Measurements from ENCODE around the gene RHBDF2.

RHBDF2 gene

GRCh38 chr17:76438906-76439305 is 62.3 kb downstream of the RHBDF2 start:
- no peak for DNase-seq (ENCODE audit: low spot score)

GRCh38 chr17:76437467-76438402 is 63.5 kb downstream of the RHBDF2 start:
- no peak for DNase-seq (ENCODE audit: low spot score)

DNA sequence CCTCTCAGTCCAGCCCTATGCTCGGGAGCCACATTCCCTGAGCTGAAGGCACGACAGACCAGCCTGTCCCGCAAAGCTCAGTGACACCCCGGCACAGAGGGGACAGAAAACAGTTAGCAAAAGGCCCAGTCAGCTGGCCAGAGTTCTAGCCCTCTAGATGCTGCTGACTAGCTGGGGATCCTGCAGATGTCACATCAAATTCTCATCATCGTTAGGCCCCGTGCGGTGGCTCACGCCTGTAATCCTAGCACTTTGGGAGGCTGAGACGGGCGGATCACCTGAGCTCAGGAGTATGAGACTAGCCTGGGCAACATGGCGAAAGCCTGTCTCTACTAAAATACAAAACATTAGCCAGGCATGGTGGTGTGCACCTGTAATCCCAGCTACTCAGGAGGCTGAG is 65.5 kb downstream of the RHBDF2 start:
- no peak for DNase-seq (ENCODE audit: low spot score)

DNA sequence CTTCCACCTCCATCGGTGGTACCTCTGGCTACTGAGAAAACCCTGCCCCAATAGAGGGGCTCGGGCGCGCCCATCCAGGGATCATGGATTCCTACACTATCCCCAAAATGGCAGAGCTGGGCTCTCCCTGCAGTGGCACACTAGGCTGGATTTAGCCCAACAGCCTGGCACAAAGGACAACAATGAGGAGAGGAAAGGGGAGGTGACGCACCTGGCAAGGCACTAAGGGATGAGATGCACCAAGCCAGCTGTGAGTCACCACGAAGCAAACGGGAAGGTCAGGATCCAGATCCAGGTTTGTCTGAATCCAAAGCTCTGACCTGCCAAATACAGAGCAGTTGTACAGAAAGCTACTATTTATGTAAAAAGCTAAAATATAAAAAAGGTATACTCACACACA is 66.4 kb downstream of the RHBDF2 start:
- no peak for DNase-seq (ENCODE audit: low spot score)

DNA sequence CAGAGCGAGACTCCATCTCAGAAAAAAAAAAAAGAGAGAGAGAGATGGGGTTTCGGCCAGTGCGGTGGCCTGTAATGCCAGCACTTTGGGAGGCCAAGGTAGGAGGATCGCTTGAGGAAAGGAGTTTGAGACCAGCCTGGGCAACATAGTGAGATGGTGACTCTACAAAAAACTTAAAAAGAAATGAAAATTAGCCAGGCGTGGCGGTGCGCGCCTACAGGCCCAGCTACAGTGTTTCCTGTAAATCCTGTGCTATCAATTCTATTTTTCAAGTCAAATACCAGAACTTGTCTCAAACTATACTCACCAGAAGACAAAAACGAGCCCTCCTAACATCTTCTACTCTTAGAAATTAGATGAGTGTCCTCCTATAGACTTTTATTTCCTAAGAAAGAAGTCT is 67.5 kb downstream of the RHBDF2 start:
- no peak for DNase-seq (ENCODE audit: low spot score)

DNA sequence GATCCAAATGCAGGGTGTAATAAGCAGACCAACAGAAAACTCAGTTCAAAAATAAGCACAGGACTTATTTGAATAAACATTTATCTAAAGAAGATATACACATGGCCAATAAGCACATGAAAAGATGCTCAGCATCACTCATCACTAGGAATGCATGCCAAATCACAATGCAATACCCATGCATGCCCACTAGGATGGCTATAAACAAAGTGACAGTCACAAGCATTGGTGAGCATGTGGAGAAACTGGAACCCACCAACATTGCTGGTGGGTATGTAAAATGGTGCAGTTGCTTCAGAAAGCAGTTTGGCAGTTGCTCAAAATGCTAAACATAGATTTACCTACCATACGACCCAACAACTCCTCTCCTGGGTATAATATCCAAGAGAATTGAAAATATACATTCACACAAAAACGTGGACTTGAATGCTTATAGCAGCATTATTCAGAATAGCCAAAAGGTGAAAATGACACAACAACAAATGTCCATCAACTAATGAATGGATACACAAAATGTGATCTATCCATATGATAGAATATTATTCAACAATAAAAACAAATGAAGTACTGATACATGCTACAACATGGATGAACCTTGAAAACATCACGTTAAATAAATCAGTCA is 68.4 kb downstream of the RHBDF2 start:
- no peak for DNase-seq (ENCODE audit: low spot score)

- DNase-seq (ENCODE audit: low spot score), result no peak
Measured at GRCh38 chr17:76432004-76432403, 69.2 kb downstream of the RHBDF2 start.

DNA sequence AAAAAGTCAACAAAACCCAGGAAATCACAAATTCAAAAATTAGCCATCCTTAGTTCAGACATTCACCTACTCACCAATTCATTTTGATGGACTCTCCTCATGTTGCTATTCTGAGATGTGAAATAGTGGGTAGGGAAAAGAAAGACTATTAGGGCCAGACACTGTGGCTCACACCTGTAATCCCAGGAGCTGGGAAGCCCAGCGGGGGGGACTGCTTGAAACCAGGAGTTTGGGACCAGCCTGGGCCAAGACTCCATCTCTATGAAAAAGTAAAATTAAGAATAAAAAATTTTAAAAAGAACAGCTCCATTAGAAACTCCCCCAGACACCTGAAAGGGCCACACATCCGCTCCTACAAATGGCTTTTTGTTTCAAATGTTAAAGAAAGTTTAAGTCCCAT is 69.7 kb downstream of the RHBDF2 start:
- no peak for DNase-seq (ENCODE audit: low spot score)

GRCh38 chr17:76428511-76428910 is 72.7 kb downstream of the RHBDF2 start:
- DNase-seq (ENCODE audit: low spot score), result no peak

- DNase-seq (ENCODE audit: low spot score), result no peak
Measured at GRCh38 chr17:76427501-76428231, 73.6 kb downstream of the RHBDF2 start.

DNA sequence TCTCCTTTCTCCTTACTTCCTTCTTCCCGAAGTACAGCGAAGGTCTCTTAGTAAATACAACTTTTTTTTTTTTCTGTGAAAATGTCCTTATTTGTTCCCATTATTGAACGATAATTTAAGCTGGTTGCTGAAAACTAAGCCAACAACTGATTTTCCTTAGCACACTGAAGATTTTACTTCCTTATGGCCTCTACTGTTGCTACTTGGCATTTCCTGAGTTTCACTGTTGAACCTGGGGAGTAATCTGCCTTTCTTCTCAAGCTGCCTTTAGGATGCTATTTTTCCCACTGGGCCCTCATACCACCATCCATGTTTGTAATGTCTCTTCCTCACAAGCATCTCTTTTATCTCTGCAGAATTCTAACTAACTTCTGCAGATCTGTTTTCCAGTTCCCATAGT is 74.4 kb downstream of the RHBDF2 start:
- no peak for DNase-seq (ENCODE audit: low spot score)

- no peak for DNase-seq (ENCODE audit: low spot score)
Measured at GRCh38 chr17:76422860-76423259, 78.4 kb downstream of the RHBDF2 start.

DNA sequence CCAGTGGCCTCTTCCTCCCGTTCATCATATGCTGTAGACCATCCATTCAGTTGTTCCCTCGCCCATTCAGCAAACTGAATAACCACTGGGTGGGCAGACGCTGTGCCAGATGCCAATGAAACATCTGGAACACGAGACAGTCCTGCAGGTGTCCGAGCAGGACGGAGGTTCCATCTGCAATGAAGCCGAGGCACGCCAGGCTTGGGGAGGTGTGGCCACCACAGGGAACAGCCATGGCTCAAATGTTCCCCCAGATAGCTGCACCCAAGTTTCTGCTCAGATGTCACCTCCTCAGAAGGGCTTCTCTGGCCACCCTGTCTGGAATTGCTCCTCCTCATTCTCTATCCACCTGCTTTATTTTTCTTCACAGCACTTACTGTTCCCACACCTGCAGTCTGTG is 78.8 kb downstream of the RHBDF2 start:
- no peak for DNase-seq (ENCODE audit: low spot score)

- DNase-seq (ENCODE audit: low spot score), result no peak
Measured at GRCh38 chr17:76421044-76421407, 80.2 kb downstream of the RHBDF2 start.

Data from putamen (tissue), 1 donor.